Measurements from ENCODE around the gene RPL27.
A peak's percentile ranks its signal among the peaks of the same experiment; 100 is the strongest.
"Not testable (repeated sequence)": the region's sequence is repeated elsewhere in the genome, so short reads cannot be mapped to it uniquely, and the experiment has no call there.

RPL27 gene

DNA sequence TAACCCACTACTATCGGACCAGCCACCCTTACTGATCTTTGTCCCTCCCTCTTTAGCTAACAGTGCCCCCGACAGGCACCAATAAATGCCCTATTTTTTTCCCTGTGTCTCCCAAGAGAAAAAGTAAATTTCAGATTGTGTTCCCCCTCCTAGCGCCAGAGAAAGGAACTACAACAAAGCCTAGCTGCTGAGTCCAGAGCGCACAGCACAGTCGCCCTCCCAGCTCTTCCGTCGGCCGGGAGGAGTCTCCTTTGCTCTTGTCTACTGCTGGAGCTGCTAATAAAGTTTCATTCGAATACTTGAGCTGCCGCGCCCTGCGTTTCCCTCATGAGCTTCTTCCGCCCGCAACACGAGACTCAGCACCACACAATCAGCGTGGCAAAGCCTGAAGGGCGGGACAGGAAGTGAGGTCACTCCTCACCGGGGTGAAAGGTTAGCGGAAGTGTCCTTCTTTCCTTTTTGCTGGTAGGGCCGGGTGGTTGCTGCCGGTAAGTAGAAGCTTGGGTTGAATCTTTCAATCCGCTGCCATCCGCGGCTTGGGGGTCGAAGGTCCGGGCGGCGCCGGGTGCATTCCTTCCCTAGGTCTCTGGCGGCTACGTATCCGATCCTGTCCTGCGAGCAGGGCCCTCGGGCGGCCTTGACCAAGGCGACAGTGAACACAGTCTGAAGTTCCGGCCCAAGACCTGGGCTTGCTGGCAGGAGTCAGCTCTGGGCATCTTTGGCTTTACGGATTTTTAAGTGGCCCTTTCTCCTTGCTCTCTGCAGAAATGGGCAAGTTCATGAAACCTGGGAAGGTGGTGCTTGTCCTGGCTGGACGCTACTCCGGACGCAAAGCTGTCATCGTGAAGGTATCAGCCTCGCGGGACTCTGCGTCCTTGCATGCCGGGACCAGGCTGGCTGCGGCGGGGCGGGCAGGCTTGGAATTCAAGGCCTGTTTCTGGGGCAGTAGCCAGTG is at the start of gene RPL27:
Gene RPL27 (plus strand): TSS at position 436 of the 955 bp plus-strand sequence. CDS start 332 bp downstream, at position 768.
- DNase-seq (ENCODE audit: low read depth), result peak; percentile 89

DNA sequence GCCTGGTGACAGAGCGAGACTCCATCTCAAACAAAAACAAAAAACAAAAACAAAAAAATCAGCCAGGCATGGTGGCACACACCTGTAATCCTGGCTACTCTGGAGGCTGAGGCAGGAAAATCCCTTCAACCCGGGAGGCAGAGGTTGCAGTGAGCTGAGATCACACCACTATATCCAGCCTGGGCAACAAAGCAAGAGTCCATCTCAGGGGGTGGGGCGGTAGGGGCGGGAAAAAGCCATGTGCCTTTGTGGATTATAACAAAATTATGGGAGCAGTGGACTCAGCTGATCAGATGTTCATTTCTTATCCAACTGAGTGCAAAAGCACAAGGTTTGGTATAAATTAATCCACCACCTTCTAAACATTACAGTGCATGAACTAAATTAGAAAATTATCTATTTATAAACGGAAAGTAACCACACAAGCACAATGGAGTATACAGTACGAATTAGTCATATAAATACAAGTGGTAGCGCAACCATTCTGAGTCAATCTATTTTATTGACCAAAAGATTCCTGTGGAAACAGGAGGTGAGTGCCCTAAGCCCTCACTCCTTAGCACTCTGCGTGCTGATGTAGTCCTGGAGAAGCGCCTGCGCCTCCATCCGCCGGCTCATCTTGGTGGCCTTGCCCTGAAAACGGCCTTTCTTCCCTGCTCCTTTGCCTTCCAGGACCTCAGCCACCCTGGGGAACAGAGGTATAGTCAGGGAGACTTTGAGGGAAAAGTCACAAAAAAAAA is 48.0 kb upstream of the RPL27 start:
- DNase-seq (ENCODE audit: low read depth), result no peak

DNA sequence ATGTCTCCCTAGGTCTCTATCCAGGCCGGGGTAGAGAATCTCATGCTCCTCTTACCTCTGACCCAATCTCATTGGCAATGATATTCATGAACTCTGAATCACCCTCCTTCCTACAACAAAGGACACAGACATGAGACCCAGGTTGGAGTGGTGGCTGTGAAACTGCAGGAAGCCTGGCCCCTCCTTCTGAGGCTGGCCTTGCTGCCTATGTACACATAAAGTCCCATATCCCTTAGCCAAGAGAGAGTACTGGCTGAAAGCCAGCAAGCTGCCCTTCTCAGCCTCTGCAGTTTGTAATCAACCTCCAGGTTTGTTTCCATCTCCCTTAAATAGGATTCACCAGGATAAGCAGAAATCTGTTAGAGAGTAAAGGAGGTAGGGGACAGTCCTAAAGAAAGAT is 44.5 kb upstream of the RPL27 start:
- no peak for DNase-seq (ENCODE audit: low read depth)

DNA sequence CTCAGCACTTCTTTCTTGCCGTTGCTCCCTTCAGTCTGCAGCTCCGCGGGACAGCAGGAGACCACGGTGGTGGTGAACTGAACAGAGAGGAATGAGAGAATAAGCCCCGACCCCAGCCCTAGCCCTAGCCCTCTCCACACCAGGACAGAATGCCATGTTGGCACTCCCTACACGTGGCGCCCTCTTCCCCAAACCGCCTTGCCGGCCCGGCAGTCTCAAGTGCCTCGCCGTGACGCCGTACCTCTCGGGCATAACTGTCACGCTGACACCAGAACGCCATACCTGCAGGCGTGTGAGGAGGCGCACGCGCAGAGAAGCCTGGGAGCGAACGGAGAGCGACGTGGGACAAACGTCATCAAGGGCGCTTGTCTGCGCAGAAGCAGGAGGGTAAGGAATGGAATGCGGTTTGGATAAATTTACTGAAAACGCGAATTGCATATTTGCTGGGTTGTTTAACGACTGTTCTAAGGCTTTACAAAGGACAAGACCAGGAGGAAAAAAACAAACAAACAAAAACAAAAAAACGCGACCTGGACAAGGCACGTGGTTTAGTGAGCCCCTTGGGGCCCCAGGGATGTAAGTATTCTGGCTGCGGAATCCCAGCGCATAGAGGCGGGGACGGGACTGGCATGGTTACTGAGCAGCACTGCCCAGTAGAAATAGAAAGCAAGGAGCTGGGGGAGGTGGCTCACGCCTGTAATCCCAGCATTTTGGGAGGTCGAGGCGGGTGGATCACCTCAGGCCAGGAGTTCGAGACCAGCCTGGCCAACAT is 33.9 kb upstream of the RPL27 start, which contains the start of gene AARSD1:
Gene AARSD1 (minus strand): TSS at position 294 of the 772 bp plus-strand sequence. CDS start 14 bp downstream, at position 280.
- peak; percentile 53 for DNase-seq (ENCODE audit: low read depth)

DNA sequence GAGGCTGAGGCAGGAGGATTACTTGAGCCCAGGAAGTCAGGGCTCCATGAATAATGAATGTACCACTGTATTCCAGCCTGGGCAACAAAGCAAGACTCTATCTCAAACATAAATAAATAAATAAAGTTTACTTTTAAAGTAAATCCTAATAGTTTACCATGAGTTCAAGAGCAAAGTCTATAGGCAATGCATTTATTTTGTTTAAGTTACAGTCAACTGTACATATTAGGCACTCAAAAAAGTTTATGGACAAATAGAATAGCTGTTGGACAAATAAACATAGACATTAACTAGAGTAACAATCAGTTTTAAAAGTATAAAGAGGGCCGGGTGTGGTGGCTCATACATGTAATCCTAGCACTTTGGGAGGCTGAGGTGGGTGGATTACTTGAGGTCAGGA is 30.3 kb upstream of the RPL27 start:
- no peak for DNase-seq (ENCODE audit: low read depth)

DNA sequence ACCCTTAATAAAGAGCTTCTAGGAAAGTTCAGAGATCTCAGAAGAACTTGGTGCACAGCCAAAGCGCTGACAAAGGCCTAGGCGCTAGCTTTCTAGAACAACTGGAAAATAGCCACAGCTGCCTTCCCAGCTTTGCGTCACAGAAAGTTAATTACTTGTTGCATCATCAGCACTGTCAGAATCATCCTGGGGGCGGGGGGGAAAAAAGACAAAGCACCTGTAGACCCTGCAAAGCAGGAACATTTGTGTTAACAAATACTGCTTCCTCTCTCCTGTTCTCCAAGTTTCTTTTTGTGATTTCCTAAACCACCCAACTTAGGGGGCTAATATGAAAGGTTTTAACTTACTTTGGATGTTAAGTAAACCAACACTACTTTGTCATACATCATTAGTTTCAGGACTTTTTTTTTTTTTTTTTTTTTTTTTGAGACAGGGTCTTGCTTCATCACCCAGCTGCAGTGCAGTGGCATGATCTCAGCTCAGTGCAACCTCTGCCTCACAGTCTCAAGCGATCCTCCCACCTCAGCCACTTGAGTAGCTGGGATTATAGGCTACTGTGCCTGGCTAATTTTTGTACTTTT is 29.1 kb upstream of the RPL27 start:
- no peak for DNase-seq (ENCODE audit: low read depth)

DNA sequence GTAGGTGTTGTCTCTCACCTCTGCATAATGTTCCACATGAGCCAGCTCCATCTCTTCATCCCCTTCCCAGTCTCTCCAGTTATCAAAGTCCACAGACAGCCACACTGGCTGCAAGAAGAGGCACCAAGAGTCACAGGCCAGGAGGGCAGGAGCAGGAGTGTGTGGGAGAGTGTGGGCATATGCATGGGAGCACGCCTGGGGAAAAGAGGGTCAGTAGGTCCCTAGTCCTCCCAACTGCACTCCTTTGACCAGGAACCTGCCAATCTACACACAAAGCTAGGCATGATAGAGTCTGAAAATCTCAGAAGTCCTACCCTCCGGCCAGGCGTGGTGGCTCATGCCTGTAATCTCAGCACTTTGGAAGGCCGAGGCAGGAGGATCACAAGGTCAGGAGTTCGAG is 26.6 kb upstream of the RPL27 start:
- DNase-seq (ENCODE audit: low read depth), result no peak

DNA sequence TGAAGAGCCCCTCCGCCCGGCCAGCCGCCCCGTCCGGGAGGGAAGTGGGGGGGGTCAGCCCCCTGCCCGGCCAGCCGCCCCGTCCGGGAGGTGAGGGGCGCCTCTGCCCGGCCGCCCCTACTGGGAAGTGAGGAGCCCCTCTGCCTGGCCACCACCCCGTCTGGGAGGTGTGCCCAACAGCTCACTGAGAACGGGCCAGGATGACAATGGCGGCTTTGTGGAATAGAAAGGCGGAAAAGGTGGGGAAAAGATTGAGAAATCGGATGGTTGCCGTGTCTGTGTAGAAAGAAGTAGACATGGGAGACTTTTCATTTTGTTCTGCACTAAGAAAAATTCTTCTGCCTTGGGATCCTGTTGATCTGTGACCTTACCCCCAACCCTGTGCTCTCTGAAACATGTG is 24.9 kb upstream of the RPL27 start:
- DNase-seq (ENCODE audit: low read depth), result not testable (repeated sequence)

DNA sequence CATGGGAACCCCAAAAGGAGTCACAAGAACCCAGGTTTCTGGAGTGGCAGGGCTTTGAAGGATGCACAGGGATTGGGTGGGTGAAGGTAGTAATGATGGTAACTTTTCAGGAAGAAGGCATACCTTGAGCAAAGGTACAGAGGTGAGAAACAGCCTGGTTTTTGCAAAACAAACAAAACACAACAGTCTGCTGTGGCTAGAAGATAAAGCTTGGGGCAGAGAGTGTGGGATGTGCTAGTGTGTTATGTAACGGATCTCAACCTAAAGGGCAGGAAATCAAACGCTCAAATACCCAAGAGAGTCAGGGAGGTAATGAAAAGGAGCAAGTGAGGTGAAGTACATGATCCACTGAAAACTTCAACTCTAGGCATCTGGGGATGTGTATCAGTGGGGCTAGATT is 23.0 kb upstream of the RPL27 start:
- DNase-seq (ENCODE audit: low read depth), result no peak

DNA sequence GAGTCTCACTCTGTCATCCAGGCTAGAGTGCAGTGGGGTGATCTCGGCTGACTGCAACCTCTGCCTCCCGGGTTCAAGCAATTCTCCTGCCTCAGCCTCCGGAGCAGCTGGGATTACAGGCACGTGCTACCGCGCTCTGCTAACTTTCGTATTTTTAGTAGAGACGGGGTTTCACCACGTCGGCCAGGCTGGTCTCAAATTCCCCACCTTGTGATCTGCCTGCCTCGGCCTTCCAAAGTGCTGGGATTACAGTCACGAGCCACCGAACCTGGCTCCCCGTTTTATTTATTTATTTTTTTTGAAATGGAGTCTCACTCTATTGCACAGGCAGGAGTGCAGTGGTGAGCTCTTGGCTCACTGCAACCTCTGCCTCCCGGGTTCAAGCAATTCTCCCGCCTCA is 22.5 kb upstream of the RPL27 start:
- DNase-seq (ENCODE audit: low read depth), result not testable (repeated sequence)

DNA sequence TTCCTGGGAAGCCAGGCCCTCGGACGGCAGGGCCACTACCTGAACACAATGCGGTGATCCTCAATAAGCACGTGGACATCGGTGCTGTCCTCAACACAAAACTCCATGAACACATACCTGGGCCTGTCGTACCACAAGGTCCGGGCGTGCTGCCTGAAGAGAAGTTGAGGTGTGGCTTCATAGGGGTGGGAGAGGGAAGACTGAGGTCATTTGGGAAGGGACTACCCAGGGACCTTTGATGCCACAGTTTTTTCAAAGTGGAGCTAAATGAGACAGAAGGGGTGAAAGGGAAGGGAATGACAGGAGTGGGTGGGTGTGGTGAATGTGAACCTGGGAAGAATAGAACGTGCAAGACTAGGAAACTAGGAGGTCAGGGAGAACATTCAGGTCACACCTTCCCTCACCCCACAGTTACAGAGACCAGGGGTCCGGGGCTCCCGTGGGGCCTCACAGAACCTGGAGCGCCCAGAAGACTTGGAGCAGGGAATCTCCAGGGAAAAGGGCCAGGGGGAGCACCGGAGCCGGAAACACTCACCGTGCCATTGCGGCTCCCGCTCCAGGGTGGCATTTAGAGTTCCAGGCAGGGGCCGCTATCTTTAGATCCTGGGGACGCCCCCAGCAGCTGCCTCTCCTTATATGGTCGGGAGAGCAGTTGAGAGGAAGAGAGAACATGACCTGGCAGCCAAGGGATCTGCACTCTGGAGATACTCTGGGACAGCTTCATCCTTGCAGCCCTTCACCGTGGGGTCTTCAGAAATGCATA is 18.5 kb upstream of the RPL27 start, which contains the start of gene PTGES3L:
Gene PTGES3L (minus strand): TSS at position 570 of the 763 bp plus-strand sequence. CDS start 27 bp downstream, at position 543.
- no peak for DNase-seq (ENCODE audit: low read depth)

DNA sequence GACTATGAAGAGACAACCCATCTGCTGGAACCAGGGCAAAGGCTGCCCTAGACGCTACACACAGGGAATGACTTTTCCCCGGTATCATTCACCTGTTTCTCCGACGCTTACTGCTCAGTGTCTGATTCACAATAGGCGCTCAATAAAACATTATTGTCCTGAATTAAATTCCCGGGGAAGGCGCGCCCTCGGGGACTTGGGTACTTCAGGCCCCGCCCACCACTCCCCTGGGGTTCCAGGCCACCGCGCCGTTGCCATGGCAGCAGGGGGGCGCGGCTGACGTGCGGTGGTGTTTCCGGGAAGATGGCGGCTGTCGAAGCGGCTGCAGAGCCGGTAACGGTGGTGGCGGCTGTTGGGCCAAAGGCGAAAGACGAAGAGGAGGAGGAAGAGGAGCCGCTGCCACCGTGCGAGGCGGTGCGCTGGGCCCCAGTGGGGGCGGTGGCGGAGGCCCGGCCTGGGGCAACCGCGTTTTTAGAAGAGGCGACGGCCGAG is 17.9 kb upstream of the RPL27 start, which contains the start of gene RUNDC1:
Gene RUNDC1 (plus strand): TSS at position 292 of the 492 bp plus-strand sequence. CDS start 12 bp downstream, at position 304.
- DNase-seq (ENCODE audit: low read depth), result no peak

DNA sequence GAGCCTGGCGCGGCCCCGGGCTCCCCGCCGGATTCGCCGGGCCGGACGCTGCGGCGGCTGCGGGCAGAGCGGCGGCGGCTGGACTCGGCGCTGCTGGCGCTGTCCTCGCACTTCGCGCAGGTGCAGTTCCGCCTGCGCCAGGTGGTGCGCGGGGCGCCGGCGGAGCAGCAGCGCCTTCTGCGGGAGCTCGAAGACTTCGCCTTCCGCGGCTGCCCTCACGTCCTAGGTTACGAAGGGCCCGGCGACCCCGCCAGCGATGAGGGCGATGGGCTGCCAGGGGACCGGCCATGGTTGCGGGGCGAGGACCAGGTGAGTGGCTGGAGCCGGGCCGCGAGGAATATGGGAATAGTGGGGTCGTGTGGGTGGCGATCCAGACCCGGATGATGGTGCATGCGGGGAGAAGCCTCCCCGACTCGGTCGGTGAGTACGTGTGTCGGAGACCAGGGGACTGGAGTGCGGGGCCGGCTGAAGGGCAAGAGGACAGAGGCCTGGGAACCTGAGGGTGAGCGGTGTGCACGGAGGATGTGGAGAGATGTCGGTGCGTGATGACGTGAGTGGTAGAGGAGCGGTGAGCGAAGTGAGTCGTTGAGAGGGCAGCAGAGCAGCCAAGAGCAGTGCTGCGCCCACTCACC is 17.3 kb upstream of the RPL27 start:
- DNase-seq (ENCODE audit: low read depth), result no peak

DNA sequence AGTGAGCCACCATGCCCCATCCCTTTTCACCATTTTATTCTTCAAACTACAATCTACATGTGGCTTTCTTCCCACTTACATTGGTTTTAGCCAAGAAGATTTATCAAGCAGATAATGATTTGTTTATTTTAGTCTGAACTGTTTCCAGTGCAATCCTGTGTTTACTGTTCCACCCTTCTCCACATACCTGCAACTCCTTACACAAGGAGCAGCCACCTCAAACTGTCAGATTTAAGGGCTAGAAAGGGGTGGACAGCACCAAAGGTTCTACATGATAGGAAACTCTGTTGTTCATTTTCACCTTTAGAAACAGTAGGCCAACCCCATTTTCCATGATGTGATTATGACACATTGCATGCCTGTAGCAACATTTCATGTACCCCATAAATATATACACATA is 16.0 kb upstream of the RPL27 start:
- no peak for DNase-seq (ENCODE audit: low read depth)

DNA sequence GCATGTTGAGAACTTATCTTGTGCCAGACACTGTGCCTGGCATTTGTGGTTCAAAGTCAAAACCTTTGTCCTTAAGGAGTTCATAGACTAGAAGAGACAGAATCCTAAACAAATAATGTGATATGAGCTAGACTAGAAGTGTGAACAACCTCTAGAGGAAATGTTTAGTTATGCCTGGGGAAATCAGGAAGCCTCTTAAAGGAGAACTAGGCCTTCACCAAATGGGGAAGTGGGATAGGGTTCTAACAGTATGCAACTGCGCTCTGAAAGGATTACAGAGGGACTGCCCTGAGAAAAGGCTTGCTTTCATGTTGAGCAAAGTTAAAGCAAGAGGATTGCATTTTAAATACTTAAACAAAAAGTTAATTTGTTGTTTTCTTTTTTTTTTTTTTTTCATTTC is 13.0 kb upstream of the RPL27 start:
- no peak for DNase-seq (ENCODE audit: low read depth)

DNA sequence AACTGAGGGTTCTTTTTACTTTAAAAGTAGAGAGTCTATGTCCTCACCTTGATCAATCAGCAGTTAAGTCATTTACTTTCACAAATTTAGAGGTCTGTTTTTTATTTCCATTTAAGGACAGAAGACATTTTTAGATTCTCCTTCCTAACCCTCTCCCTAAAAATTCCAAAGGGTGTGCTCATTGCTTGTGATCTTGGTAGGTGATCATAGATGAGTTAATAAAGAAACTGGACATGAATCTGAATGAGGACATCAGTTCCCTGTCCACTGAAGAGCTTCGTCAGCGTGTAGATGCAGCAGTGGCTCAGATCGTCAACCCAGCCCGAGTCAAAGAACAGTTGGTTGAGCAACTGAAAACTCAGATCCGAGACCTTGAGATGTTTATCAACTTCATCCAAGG is 9.1 kb upstream of the RPL27 start:
- DNase-seq (ENCODE audit: low read depth), result no peak

DNA sequence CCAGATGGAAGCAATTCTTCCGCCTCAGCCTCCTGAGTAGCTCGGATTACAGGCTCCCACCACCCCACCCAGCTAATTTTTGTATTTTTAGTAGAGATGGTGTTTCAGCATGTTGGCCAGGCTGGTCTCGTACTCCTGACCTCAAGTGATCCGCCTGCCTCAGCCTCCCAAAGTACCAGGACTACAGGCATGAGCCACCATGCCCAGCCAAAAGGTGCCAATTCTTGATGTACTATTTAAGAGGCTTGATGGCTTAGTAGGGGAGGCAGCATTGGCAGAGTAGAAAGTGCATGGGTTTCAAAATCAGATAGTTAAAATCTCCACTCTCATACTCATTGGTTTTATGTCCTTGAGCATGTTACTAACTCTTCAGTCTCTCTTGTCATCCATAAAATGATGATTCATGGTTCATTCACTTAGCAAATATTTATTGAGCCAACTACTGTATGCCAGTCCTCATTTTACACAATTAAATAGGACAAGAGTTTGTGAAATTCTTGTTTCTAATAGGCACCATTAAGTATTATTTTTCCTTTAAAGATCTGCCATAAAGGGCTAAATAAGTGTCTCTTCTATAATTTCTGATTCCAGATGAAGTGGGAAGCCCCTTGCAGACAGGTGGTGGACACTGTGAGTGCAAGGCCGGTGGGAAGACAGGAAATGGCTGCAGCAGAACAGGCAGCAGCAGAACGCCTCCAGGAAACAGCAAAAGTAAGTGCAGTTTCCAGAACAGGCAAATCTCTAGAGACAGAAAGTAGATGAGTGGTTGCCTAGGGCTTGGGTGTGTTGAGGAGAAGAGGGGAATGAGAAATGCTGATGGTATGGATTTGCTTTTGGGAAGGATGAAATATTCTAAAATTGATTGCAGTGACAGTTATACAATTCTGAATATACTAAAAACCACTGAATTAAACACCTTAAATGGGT is 8.2 kb upstream of the RPL27 start:
- DNase-seq (ENCODE audit: low read depth), result no peak

DNA sequence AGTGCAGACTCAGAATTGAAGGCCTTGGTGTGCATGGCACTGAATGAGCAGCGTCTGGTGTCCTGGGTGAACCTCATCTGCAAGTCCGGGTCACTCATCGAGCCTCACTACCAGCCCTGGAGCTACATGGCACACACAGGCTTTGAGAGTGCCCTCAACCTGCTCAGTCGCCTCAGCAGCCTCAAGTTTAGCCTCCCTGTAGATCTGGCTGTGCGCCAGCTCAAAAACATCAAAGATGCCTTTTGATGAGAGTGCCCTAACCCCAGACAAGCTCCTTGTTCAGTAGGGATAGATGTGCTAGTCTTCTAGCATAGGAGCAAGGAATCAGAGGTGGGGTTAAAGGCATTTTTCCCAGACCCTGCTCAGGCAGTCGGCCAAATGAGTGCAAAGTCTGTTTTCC is 6.7 kb upstream of the RPL27 start:
- DNase-seq (ENCODE audit: low read depth), result no peak

DNA sequence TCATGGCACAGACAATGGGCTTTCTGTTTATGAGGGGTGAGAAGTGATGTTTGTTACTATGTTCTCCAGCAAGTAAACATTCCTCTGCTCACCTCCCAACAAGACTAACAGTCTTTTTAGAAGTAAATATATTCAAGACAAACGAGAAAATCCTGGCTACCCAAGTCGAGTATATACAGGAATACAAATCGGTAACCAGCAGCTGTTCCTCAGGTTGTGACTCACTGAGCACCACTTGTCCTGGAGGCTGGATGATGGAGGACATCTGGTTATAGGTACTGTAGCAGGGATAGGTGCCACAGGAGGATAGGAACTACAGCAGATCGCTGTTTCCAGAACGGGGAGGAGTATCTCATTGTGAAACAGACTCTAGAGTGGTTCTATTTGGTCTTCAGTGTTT is 5.3 kb upstream of the RPL27 start:
- DNase-seq (ENCODE audit: low read depth), result no peak

All from HS-27A (cell line).